K562 (cell line): ENCODE results near the gene RHOC. TPM values are rescaled to one million over a fixed set of nuclear protein-coding genes. Genes with fewer than 3 reads are reported as not detected.
A peak's percentile ranks its signal among the peaks of the same experiment; 100 is the strongest.

Source experiments
- ARID2 ChIP-seq: fragments of 450-650 bp; IDR thresholded peaks from 2 replicates; pipeline ENCODE4 v1.6.1; 2017; ENCODE audit warnings: antibody characterized with exemption, mild to moderate bottlenecking
- BDP1 ChIP-seq: IDR thresholded peaks from 3 replicates; pipeline ENCODE4 v1.6.1; 2011; ENCODE audit not compliant: insufficient read length, insufficient read depth
- E2F3 ChIP-seq: fragments of 250-450 bp; sonication (Bioruptor Pico); IDR thresholded peaks from 2 replicates; pipeline ENCODE4 v1.4.0; 2020; ENCODE audit warnings: mild to moderate bottlenecking
- EP300 ChIP-seq: IDR thresholded peaks from 2 replicates; pipeline ENCODE4 v1.6.1; 2012; ENCODE audit warnings: low read length, improper control_type of control experiment
- HSF4 ChIP-seq: fragments of 250-450 bp; sonication (Bioruptor Pico); IDR thresholded peaks from 2 replicates; pipeline ENCODE4 v2.1.2; 2022; ENCODE audit warnings: mild to moderate bottlenecking, moderate library complexity, borderline replicate concordance
- MAZ ChIP-seq, 2 experiments: fragments of 450-650 bp in 1 of 2; sonication (generic) in 1 of 2; formaldehyde crosslinking; IDR thresholded peaks in 1 of 2; conservative IDR thresholded peaks in 1 of 2; 2 replicates each; pipeline versions ENCODE4 v1.4.0 to v1.5.0; 2020; ENCODE audit warnings: mild to moderate bottlenecking in 1 of 2, missing genetic modification reagents in 1 of 2
- MCM7 ChIP-seq, 2 experiments: fragments of 450-650 bp; IDR thresholded peaks; 2 replicates each; pipeline ENCODE4 v1.6.1; 2016 to 2018
- MECOM ChIP-seq: fragments of 250-450 bp; sonication (Bioruptor Pico); IDR thresholded peaks from 2 replicates; pipeline ENCODE4 v1.8.0; 2022; ENCODE audit warnings: inconsistent platforms
- NCOR1 ChIP-seq: fragments of 450-650 bp; IDR thresholded peaks from 2 replicates; pipeline ENCODE4 v1.6.1; 2016; ENCODE audit warnings: mild to moderate bottlenecking, moderate library complexity
- PCBP1 ChIP-seq: fragments of 200-400 bp; formaldehyde crosslinking; IDR thresholded peaks from 2 replicates; pipeline ENCODE4 v1.6.1; 2018; ENCODE audit warnings: mild to moderate bottlenecking, low read depth, low read length; ENCODE audit not compliant: poor library complexity, severe bottlenecking
- SMARCE1 ChIP-seq: fragments of 450-650 bp; IDR thresholded peaks from 2 replicates; pipeline ENCODE4 v1.7.1; 2016; ENCODE audit warnings: mild to moderate bottlenecking
- SP1 ChIP-seq: sonication (generic); formaldehyde crosslinking; IDR thresholded peaks from 2 replicates; pipeline ENCODE4 v1.8.1; 2022; ENCODE audit warnings: mild to moderate bottlenecking, missing genetic modification reagents
- ZFX ChIP-seq: sonication (generic); formaldehyde crosslinking; IDR thresholded peaks from 2 replicates; pipeline ENCODE4 v1.8.0; 2022; ENCODE audit warnings: mild to moderate bottlenecking, missing genetic modification reagents, moderate library complexity
- ZNF444 ChIP-seq: fragments of 250-450 bp; sonication (Bioruptor Pico); IDR thresholded peaks from 2 replicates; pipeline ENCODE4 v1.4.0; 2020; ENCODE audit warnings: mild to moderate bottlenecking, moderate library complexity
- ZNF644 ChIP-seq: fragments of 200-800 bp; sonication (Bioruptor generic); IDR thresholded peaks from 2 replicates; pipeline ENCODE4 v1.6.1; 2016; ENCODE audit warnings: low read depth, missing genetic modification characterization, missing compliant biosample characterization
- ZNF75A ChIP-seq: fragments of 450-650 bp; formaldehyde crosslinking; IDR thresholded peaks from 2 replicates; pipeline ENCODE4 v1.4.0; 2020; ENCODE audit warnings: mild to moderate bottlenecking
- ZSCAN29 ChIP-seq: fragments of 450-650 bp; IDR thresholded peaks from 2 replicates; pipeline ENCODE4 v1.6.1; 2017
- polyA plus RNA-seq, 8 experiments: library from polyadenylated mRNA; depleted of rRNA in 4 of 8; stranded (reverse) in 5 of 8; unstranded in 3 of 8; fragments of >200 nt; fragmentation: Nextera tagmentation in 2 of 8; fragmentation: Illumina TruSeq in 1 of 8; extraction: Ambion mirVana in 2 of 8; extraction: Trizol in 1 of 8; gene quantifications; 2 replicates each; pipeline versions ENCODE4 v1.2.1 to v1.2.3, GENCODE V29; 2011 to 2014; ENCODE audit warnings: inconsistent platforms in 1 of 8, missing spikeins in 1 of 8
- total RNA-seq, 7 experiments: library from RNA; depleted of rRNA in 6 of 7; stranded (reverse); fragments of >200 nt in 6 of 7; fragmentation: Illumina TruSeq in 2 of 7; extraction: Trizol in 2 of 7; gene quantifications; 2 replicates each; pipeline versions ENCODE4 v1.2.1 to v1.2.3, GENCODE V29; 2011 to 2021; ENCODE audit warnings: low replicate concordance in 1 of 7
- TF ChIP-seq, protein P1 (sequence below): fragments of 250-450 bp; sonication (Bioruptor Pico); IDR thresholded peaks from 2 replicates; pipeline ENCODE4 v1.8.0; 2022; ENCODE audit warnings: moderate library complexity, mild to moderate bottlenecking, inconsistent platforms
- TF ChIP-seq, protein P2 (sequence below), 2 experiments: fragments of 250-450 bp in 1 of 2; fragments of 450-650 bp in 1 of 2; sonication (Bioruptor Pico) in 1 of 2; IDR thresholded peaks; 2 replicates each; pipeline versions ENCODE4 v1.6.1 to v1.8.0; 2016 to 2021; ENCODE audit warnings: mild to moderate bottlenecking in 2 of 2, moderate library complexity in 2 of 2, missing compliant biosample characterization in 1 of 2, missing genetic modification characterization in 1 of 2
- TF ChIP-seq, protein P3 (sequence below): sonication (generic); formaldehyde crosslinking; IDR thresholded peaks from 2 replicates; pipeline ENCODE4 v1.5.0; 2020; ENCODE audit warnings: missing genetic modification reagents

RHOC gene
- total and polyA plus RNA-seq, 9 of the 15 experiments (the other 6 are each of a cell fraction or from before 2014, with no cell fraction given), result 35.2 to 364 (median 204) TPM

DNA sequence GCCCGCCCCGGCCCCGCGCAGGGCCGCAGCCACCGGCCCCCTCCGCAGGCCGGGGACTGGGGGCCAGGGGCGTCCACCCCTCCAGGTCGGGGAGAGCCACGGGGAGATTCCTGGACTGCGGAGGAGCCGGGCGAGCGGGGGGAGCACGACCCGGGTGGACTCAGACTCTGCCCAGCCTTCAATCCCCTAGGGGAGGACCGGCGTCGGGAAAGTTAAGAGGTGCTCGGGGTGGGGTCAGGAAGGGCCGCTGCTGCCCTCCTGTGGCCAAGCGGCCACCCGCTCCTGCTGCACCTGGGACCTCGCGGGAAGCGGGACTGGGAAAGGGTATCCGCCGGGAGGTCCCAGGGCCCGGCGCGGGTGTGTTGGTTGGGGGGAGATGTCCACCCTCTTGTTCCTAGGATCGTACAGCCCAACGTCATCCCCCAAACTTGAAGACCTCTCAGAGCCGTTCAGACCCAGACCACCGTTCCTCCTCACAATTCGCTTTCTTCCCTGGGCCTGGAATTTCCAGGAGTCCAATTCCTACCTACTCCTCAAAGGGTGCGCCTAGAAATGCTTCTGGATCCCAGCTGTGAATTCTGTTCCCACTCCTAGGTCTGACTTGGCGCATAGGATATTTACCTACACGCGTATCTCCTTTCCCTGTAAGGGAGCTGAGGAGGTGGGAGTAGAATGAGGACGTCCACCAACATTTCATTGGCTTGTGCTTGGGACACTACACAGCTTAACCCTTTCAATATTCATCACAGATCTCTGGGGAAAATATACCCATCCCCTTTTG is 484 bp upstream of the RHOC start (continued):
- TF ChIP-seq PCBP1 (no peak), MCM7 (IDR thresholded peaks at IDR 0.05) (no peak), EP300 (peak; percentile 29; the same call in 1 of the 2 replicates), E2F3 (CRISPR knock-in tag) (no peak), MECOM (CRISPR knock-in tag) (0 out of 2 replicates have a peak, but pooled peaks have one; percentile 5), MAZ (CRISPR knock-in tag; conservative IDR thresholded peaks at IDR 0.05 in 1 of 2, IDR thresholded peaks at IDR 0.05 in 1 of 2) (peak; percentile 92 to 96), ZNF444 (CRISPR knock-in tag) (no peak; the same call in 1 of the 2 replicates), SMARCE1 (0 out of 2 replicates have a peak, but pooled peaks have one; percentile 19), SP1 (CRISPR knock-in tag) (peak; percentile 90), ZNF644 (tag) (no peak), ZFX (CRISPR knock-in tag) (peak; percentile 50), HSF4 (no peak), NCOR1 (no peak), ZSCAN29 (peak; percentile 32; the same call in 1 of the 2 replicates), BDP1 (no peak), ZNF75A (CRISPR knock-in tag) (no peak), ARID2 (peak; percentile 86; the same call in 1 of the 2 replicates)
- TF ChIP-seq, protein P1, sequence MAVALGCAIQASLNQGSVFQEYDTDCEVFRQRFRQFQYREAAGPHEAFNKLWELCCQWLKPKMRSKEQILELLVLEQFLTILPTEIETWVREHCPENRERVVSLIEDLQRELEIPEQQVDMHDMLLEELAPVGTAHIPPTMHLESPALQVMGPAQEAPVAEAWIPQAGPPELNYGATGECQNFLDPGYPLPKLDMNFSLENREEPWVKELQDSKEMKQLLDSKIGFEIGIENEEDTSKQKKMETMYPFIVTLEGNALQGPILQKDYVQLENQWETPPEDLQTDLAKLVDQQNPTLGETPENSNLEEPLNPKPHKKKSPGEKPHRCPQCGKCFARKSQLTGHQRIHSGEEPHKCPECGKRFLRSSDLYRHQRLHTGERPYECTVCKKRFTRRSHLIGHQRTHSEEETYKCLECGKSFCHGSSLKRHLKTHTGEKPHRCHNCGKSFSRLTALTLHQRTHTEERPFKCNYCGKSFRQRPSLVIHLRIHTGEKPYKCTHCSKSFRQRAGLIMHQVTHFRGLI, result no peak
- TF ChIP-seq, protein P2, sequence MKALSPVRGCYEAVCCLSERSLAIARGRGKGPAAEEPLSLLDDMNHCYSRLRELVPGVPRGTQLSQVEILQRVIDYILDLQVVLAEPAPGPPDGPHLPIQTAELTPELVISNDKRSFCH (CRISPR knock-in tag; IDR thresholded peaks at IDR 0.05), result no peak
- TF ChIP-seq, protein P2 (tag; IDR thresholded peaks at IDR 0.05), result no peak; the same call in 1 of the 2 replicates
- TF ChIP-seq, protein P3, sequence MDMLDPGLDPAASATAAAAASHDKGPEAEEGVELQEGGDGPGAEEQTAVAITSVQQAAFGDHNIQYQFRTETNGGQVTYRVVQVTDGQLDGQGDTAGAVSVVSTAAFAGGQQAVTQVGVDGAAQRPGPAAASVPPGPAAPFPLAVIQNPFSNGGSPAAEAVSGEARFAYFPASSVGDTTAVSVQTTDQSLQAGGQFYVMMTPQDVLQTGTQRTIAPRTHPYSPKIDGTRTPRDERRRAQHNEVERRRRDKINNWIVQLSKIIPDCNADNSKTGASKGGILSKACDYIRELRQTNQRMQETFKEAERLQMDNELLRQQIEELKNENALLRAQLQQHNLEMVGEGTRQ, result no peak
